ENCODE measurements around the gene OR6C65.

DNA sequence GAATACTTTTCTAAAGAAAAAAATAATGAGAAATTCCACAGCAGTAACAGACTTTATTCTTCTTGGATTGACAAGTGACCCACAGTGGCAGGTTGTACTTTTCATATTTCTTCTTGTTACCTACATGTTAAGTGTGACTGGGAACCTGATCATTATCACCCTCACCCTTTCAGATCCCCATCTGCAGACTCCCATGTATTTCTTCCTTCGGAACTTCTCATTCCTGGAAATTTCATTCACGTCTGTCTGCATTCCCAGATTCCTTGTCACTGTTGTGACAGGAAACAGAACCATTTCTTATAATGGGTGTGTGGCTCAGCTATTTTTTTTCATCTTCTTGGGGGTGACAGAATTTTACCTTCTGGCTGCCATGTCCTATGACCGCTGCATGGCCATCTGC is 35.2 kb upstream of the OR6C65 start:
- no peak for TF ChIP-seq FOXK2 (IDR thresholded peaks at IDR 0.05)
- no peak for TF ChIP-seq FOXM1 (IDR thresholded peaks at IDR 0.05; ENCODE audit: borderline replicate concordance)
- TF ChIP-seq L3MBTL2 (conservative IDR thresholded peaks at IDR 0.05), result no peak

Data from HEK293T (cell line).